COLO829 (cell line): ENCODE measurements around the gene RASL11B.
"Not testable (repeated sequence)": the region's sequence is repeated elsewhere in the genome, so short reads cannot be mapped to it uniquely, and the experiment has no call there.

Experiments
- DNase-seq: peaks from one replicate; pipeline ENCODE4 v3.0.0; 2012; ENCODE audit warnings: low spot score

RASL11B gene, protein sequence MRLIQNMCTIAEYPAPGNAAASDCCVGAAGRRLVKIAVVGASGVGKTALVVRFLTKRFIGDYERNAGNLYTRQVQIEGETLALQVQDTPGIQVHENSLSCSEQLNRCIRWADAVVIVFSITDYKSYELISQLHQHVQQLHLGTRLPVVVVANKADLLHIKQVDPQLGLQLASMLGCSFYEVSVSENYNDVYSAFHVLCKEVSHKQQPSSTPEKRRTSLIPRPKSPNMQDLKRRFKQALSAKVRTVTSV

DNA sequence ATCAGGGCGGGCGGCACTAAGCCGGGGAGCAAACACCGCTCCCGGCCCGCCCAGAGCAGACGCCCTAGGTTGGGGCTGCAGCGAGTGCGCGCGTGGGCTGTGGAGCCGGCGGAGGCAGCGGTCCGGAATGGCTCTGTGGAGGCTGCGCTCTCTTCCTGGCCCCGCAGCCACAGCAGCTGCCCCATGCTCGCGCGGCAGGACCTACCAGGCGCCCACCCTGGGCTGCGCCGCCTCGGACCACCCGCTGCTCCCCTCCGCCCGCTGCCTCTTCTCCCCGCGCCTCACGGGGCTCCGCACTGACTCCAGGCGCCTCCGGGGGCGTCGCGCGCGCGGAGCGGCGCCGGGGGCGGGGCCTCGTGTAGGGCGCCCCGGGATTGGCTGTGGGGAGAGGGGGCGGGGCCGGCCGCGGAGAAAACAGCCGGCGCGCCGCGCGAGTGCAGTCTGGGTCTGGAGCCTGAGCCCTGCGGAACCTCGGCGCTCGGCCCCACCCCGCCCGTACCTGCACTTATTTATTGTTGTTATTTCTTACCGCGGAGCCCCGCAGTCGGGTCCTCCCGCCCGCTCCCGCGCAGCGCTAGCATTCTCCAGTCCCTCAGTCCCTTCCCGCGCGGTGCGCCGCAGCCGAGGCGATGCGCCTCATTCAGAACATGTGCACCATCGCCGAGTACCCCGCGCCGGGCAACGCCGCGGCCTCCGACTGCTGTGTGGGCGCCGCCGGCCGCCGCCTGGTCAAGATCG lies at the start of gene RASL11B:
RASL11B (plus strand) TSS at position 439 of the 738 bp plus-strand sequence; CDS start at position 630, 191 bp downstream.
- DNase-seq, result peak; percentile 75

DNA sequence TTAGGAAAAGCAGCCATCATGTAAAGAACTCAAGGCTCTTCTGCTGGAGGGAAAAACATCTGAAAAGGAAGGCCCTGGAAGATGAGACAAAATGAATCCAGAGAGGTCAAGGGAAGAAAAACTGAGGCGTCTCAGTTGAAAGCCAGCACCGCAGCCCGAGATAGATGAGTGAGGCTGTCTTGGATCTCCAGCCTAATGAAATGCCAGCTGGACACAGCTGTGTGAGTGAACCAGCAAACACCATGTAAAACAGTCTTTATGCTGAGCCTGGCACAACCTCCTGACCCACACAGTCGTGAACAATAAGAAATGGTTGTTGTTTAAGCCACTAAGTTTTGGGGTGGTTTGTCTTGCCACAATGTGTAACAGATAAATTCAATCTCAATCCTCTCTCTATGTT lies 48.6 kb upstream of the RASL11B start:
- DNase-seq, result no peak

DNA sequence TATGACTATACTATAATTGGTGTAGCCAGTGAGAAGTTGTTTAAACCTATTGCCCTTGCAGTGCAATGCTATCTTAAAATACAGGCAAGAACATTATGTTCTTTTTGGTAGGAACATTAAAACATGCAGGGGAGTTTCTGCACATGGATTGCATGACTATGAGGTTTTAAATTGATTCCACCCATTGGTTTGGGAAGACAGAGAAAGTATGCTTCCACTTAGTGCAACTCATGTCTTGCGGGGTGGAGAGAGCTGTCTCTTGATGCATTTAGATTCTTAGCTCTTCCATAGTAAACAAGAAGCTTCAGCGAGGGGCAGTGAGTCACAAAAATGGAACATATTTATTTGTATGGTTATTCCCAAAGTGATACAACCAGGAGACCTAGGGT lies 39.5 kb upstream of the RASL11B start:
- DNase-seq, result no peak

DNA sequence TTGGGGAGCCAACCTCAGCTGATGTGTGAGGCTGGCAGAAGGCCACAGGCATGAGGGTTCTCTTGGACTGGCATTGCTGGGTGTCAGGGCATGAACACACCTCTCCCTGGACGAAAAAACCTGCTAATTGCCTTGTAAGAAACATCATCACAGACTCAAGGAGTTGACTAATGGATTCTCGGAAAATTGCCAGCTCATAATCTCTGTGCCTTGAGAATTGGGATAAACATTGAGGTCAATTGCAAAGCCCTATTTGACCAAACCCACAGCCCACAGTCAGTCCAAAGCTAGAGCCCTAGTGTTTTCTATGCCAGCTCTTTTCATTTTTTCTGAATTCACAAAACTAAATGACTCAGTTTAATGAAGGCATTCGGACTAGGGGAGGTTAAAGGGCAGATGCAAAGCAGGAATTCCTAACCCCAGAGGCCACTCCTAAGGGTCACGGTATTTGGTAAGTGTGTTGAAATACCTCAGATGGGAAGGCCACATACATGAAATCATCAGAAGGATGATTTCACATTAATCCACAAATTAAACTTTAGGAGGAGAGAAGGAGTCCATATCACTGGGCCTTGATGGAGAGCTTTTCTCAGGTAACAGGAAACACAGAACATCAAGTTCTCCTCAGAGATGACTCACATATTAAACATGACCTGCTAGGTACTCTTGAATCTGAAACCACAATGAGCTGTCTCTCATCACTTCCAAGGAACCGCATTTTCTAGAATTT lies 39.0 kb upstream of the RASL11B start:
- no peak for DNase-seq

DNA sequence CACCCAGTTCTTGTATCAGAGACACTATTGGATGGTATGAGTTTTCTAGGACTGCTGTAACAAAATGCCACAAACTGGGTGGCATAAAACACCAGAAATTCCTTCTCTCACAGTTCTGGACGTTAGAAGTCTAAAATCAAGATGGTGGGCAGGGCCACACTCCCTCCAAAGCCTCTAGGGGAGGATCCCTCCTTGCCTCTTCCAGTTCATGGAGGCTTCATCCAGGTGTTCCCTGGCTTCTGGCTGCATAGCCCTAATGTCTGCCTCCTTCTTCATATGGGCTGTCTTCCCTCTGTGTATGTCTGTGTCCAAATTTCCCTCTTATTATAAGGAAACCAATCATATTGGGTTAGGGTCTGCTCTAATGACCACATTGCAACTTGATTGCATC lies 38.4 kb upstream of the RASL11B start:
- DNase-seq, result no peak

DNA sequence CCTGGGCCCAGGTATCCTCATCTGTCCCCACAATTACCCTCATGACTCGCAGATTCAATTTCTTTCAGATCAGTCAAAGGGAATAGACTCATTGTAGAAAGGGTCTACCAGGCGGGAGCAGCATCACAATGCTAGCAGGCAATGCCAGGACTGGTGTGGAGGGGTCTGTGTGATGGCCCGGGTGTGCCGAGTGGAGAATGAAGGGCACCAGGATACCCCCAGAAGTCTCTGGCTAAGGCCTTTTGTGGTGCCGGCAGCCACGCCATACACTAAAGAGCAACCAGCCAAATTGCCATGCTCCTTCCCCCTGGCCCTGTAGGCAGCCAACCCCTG lies 37.9 kb upstream of the RASL11B start:
- no peak for DNase-seq

DNA sequence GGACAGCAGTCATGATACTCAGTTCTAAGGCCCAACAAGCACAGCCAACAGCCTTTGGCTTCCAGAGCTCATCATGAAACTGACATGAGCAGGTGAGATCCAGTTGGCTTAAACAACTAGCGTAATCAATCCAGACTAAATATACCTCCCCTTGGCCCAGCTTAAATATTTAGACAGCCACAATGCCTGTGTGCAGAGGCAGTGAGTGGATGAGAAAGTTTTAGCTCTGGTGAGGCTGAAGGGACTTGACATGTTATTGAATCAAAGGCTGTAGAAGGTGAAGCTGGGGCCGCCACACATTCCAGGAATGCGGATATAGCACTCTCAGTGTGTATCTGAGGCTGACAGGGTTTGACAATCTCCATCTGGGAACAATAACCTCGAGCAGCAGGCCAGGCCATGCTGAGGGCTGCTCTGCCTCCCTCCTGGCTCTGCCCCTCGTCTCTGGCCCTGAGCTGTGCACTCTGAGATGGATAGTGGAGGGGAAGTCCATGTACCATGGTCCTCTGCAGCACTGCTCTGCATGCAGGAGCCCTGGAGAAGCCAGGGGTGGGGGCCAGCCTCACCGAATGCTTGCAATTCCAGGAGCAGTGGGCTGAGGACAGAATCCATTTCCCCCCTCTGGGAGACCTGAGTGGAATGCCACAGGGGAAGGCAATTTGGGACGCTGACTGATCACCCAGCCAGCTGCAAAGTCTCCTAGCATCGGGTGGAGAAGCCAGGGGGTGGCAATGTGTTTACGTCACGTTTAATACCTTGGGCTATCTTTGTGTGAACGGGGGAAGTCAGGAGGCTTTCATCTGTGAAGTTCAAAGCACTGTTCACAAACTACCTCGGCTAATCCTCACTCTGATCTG lies 37.3 kb upstream of the RASL11B start:
- DNase-seq, result no peak

DNA sequence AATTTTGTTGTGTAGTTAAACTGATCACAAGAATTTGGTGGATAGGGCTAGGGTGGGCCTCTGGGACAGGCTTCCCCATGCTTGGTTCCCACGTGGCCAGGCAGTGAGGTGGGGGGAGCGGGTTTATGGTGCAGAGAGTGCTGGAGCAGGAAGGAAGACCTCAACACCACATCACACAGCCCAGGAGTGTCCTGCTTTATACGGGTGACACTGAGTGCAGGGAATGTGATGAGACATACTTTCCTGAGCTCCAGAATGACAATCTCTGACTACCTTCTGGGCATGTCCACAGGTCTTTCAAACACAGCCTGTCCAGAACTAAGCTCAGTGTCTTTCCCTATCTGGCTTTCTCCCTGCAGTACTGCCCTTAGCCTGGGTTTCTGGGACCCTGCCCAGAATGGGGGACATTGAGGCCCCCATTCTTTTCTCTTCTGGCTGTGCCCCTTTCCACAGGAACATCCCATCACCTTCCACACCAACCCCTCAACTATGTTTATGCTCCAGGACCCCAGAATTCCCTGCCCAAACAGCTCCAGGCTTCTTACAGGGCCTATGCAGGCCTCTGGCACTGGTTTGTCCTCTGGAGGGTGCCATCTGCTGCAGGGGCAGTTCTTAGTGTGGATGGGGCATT lies 36.5 kb upstream of the RASL11B start:
- DNase-seq, result no peak

DNA sequence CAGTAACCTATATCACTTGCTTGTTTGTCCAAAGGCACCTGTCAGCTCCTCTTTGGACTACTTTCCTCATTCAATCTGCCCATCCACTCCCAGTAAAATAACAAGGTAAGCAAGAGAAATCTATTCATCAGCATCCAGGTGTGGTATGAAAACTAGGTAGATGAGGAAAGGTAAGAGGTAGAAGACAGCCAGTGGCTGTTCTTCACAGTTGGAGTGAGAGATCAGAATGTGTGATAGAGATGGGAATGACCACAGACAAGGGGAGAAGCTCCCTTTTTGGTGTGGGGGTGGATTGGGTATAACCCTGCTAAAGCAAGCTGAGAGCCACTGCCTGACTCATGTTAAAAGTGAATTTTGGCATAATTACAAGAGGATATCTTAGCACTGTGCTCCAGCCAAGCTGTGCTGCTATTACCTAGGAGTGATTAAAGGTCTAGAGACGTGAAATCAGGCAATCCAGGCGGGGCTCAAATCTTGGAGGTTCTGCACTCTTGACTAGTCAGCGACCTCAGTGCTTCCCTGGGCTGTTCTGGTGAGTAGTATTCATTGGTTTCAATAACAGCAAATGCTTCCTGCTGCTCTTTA lies 28.1 kb upstream of the RASL11B start:
- no peak for DNase-seq

DNA sequence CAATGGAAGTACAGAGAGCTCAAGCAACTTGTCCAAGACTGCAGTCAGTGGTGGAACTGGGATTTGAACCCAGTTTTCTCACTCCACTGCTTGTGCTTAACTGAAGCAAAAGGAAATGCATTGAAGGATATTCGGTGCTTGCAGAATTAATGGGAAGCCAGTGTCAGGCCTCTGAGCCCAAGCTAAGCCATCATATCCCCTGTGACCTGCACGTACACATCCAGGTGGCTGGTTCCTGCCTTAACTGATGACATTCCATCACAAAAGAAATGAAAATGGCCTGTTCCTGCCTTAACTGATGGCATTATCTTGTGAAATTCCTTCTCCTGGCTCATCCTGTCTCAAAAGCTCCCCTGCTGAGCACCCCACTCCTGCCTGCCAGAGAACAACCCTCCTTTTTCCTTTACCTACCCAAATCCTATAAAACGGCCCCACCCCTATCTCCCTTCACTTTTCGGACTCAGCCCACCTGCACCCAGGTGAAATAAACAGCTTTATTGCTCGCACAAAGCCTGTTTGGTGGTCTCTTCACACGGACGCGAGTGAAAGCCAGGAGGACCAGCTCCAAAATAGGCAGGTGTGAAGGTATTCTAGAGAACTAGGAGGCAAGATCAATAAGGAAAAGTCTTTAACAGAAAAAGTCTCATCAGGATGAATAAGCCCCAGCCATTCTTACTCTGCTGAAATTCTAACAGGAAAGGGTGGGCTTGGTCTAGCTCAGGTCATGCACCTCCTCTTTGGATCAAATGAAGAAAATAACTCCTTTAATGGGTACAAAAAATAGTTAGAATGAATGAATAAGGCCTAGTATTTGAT lies 27.3 kb upstream of the RASL11B start:
- DNase-seq, result not testable (repeated sequence)

DNA sequence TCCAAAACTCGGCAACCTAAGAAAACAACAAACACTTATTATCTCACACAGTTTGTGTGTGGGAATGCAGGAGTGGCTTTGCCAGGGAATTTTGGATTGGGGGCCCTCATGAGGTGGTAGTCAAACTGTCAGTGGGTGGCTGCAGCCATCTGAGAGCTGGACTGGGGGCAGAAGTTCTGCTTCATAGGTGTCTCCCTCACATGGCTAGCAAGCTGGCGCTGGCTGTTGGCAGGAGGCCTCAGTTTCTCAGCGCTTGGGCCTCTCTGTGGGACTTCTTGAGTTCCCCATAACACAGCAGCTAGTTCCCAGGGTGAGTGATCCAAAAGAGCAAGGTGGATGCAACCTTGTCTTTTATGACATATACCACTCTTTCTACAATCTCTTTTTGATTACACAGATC lies 26.0 kb upstream of the RASL11B start:
- DNase-seq, result no peak

DNA sequence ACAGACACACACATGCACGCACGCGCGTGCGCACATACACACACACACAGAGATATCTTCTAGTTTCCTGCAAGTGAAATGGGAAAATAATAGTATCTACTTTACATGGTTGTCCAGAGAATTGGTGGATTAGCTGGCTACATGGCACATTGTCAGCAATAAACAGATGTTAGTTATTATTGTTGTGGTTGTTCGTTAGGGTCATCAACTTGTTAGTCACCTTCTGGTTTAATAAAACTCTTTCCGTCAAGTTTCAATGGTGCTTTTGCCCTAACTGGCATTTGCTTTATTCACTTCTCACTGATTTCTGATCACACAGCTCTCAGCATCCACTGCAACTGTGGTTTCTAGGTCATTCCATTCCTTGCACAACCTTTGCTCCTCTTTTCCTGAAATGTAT lies 25.4 kb upstream of the RASL11B start:
- no peak for DNase-seq

DNA sequence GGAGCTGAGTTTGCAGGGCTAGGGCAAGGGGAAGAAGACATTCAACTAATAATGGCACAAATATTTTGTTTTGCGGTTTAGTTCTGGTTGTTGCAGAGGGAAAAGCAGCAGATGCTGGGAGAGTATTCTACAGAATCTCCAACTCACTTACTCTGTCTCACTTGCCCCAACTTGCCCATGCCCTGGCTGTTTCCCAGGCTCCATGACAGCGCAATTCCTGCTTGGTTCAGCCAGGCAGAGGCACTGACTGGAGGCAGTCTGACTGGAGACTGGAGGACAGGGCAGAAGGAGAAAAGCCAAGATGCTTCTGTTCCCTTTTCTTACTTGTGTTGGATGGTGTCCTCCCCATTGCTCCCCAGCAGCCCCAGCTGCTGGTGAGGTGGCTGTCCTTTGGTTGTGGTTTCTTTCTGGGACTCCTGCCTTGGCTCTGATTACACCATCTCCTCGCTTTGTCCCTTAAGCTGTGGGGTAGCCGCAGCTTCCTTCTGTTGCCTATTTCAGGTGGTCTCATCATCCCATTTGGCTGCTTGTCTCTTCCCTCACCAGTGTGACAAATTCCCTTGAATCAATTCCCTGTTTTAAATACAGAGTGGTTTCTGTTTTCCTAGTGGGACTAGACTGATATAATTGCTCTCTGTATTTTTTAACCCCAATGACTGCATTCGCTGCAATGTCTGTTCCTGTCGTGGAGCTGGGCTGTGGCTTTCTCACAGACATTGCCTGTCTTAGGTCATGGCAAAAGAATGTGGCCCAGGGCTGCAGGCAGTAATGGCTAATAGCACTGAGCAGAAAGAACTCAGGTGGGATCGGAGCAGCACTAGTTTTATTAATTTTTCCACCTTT lies 24.2 kb upstream of the RASL11B start:
- peak; percentile 82 for DNase-seq

DNA sequence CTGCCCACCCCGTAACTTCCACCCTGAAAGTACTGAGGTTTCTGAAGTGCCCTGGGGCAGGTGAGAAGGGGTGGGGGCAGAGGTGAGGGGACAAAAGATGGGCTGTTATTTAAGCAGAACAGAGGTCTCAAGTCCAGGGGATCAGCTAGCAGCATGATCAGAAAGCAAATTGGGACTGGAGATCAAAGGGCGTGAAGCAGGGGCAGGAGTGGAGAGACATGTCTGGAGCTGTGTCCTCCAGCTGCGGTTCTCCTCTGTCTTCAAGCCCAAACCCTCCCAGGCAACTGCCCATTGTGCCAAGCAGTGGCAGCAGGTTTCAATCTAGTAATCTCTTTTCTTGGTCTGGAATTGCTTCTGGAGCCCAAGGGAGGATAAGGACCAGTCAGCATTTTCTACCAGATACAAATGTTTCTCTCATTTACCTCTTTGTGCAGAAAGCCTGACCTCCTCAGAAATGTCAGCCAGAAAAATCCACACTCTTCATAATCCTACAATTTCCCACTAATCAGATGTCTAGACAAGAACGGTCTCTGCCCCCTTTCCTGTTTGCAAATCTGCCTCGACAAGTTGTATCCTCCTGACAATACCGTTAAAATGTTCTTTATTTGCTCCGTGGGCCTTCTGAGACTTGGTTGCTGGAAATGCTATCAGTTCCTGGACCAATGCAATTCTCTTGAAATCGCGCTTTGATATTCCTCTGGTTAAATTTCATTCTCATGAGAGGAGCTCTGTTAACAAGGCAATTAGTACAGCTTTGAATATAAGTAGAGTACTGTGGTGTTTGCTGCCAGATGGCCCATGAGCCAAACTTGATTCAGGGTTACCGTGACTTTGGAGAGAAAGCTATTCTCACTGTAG lies 23.2 kb upstream of the RASL11B start:
- DNase-seq, result no peak

DNA sequence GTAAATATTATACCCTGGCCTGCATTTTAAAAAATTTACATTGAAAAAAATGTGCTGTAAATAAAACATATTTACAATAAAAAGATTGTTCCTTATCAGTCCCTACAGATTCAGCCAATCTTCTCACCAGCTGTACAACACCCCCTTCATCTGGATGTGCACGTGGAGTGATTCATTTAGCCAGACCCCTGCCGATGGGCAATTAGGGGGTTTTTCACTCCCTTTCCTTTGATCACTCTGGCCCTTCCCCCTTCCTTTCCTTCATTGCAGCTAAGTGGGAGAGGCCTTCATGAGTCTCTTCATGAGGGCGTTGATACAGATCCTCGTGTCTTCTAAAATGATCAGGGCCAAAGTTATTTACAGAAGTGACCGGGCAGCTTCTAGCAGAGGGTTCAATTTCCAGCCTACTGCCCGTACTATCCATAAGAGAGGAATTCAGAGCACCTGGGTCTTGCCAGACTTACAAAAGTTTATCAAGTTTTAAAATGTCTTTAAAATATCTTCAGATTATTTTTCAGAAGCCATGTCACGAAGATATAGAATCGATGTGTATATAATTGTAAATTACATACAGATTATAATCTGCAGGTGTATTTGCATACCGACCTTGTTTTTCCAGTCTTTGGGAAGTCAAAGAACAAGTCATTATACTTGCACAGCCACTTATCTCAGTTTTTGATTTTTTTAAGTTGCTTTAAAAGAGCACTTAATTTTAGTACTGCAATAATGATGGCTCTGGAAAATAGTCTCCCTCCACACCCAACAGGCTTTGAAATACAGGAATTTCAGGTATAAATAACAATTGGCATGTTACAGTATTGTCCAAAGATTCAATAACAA lies 21.4 kb upstream of the RASL11B start:
- no peak for DNase-seq

DNA sequence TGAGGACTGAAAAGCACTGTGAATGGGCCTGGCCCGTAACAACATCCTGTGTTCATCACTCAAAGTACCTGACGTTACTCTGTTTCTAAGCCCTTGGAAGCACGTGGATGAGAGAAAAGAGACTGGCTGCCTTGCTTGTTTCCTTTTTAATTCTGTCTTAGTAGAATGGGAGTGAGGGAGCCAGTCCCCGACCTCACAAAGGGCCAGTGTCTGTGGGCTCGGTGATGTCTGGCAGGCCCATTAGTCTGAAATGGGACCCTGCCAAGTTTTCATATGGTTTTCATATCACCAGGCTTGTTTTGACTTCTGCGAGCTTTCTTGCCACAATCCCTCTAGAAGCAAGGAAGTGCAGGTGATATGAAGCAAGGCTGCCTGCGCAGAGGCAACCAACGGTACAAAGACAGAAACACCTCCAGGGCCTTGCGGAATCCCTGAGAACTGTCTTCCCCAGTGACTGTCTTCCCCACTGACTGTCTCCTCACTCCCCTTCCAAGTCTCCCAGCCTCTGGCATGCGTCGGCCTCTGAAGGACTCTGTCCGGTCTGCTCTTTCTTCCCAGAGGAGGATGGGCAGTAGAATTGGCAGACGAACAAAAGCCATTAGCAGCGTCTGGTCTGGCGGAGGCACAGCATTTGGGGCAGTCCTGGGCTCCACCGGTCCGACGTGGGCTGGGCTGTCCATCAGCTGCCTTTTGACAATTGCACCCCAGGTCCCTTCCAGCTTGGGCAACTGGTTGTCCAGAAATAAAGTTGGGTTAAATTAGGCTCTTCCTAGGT lies 20.2 kb upstream of the RASL11B start:
- DNase-seq, result peak; percentile 63

DNA sequence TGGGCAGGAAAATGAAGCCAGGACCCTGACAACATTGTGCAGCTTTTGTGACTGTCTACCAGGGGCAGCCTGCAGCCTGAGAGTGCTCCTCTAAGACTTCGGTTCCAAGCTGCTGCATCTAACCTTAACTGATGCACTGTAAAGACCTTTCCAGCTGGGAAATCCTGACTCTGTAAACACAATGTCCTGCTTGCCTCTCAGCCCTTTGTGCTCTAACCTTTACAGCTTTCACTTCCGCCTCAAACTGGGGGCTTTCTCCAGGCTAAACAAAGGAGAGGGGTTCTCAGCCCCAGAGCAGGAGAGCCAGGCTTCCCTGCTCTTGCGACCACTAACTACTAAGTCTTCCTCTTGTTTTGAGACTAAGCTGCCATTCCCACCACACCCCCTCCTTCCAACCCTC lies 19.3 kb upstream of the RASL11B start:
- no peak for DNase-seq
